ENCODE data around the gene POLR3H. TPM values are rescaled to one million over a fixed set of nuclear protein-coding genes. Genes with fewer than 3 reads are reported as not detected.

The POLR3H gene
- polyA plus RNA-seq, 1 donor from 2014 or later = 28.0 TPM

GRCh38 chr22:41504397-41504796 is 39.9 kb downstream of the POLR3H start:
- Histone ChIP-seq H3K79me2 (replicated peaks; ENCODE audit: insufficient read depth, low read length) (no peaks in the 10 kb centered on the region), H3K4me3 (ENCODE audit: low read length) (no peak overlapping the region), H3K9ac (ENCODE audit: low read length) (no peak overlapping the region), H3K36me3 (ENCODE audit: insufficient read depth, low read length) (no peaks in the 10 kb centered on the region), H3K27me3 (ENCODE audit: insufficient read depth, low read depth, low read length) (no peaks in the 10 kb centered on the region), H4K20me1 (ENCODE audit: insufficient read depth) (no peaks in the 10 kb centered on the region), H3K27ac (ENCODE audit: low read length) (no peak overlapping the region), H3K9me3 (ENCODE audit: low read length) (no peaks in the 10 kb centered on the region), H2AFZ (ENCODE audit: low read depth, low read length) (no peak overlapping the region), H3F3A (ENCODE audit: insufficient read depth, low read length, poor library complexity, severe bottlenecking) (no peaks in the 10 kb centered on the region), H3K4me2 (ENCODE audit: low read length) (no peak overlapping the region), H3K9me2 (ENCODE audit: insufficient read depth, low read length) (no peaks in the 10 kb centered on the region)
- TF ChIP-seq CTCF (IDR thresholded peaks at IDR 0.05; ENCODE audit: poor library complexity, severe bottlenecking) (no peak), REST (IDR thresholded peaks at IDR 0.05; ENCODE audit: borderline replicate concordance) (no peak), MXI1 (conservative IDR thresholded peaks at IDR 0.05; ENCODE audit: poor library complexity, severe bottlenecking) (no peak), EZH2 (IDR thresholded peaks at IDR 0.05; ENCODE audit: borderline replicate concordance, insufficient read depth, low read length, poor library complexity, severe bottlenecking) (no peak), RAD21 (conservative IDR thresholded peaks at IDR 0.05) (no peak), POLR2AphosphoS5 (IDR thresholded peaks at IDR 0.05) (no peak), SMC3 (conservative IDR thresholded peaks at IDR 0.05; ENCODE audit: poor library complexity) (no peak), TAF1 (IDR thresholded peaks at IDR 0.05; ENCODE audit: low read depth) (no peak), EP300 (conservative IDR thresholded peaks at IDR 0.05; ENCODE audit: poor library complexity, severe bottlenecking) (no peak)

- no peaks in the 10 kb centered on the region for H3F3A ChIP-seq (ENCODE audit: insufficient read depth, low read length, poor library complexity, severe bottlenecking)
- no peaks in the 10 kb centered on the region for H3K36me3 ChIP-seq (ENCODE audit: insufficient read depth, low read length)
- H4K20me1 ChIP-seq (ENCODE audit: insufficient read depth) = no peaks in the 10 kb centered on the region
- H3K9ac ChIP-seq (ENCODE audit: low read length) = no peak overlapping the region
- no peaks in the 10 kb centered on the region for H3K9me2 ChIP-seq (ENCODE audit: insufficient read depth, low read length)
- no peaks in the 10 kb centered on the region for H3K27me3 ChIP-seq (ENCODE audit: insufficient read depth, low read depth, low read length)
- no peak overlapping the region for H3K4me3 ChIP-seq (ENCODE audit: low read length)
- no peak overlapping the region for H3K4me2 ChIP-seq (ENCODE audit: low read length)
- H2AFZ ChIP-seq (ENCODE audit: low read depth, low read length) = no peak overlapping the region
- no peaks in the 10 kb centered on the region for H3K9me3 ChIP-seq (ENCODE audit: low read length)
- TF ChIP-seq RAD21 (conservative IDR thresholded peaks at IDR 0.05) = peak; percentile 60
- no peak for TF ChIP-seq EP300 (conservative IDR thresholded peaks at IDR 0.05; ENCODE audit: poor library complexity, severe bottlenecking)
- TF ChIP-seq EZH2 (IDR thresholded peaks at IDR 0.05; ENCODE audit: borderline replicate concordance, insufficient read depth, low read length, poor library complexity, severe bottlenecking) = no peak
- TF ChIP-seq SMC3 (conservative IDR thresholded peaks at IDR 0.05; ENCODE audit: poor library complexity) = peak; percentile 58
- TF ChIP-seq CTCF (IDR thresholded peaks at IDR 0.05; ENCODE audit: poor library complexity, severe bottlenecking) = peak; percentile 56
- TF ChIP-seq MXI1 (conservative IDR thresholded peaks at IDR 0.05; ENCODE audit: poor library complexity, severe bottlenecking) = no peak
- no peak for TF ChIP-seq POLR2AphosphoS5 (IDR thresholded peaks at IDR 0.05)
- TF ChIP-seq TAF1 (IDR thresholded peaks at IDR 0.05; ENCODE audit: low read depth) = no peak
- no peak for TF ChIP-seq REST (IDR thresholded peaks at IDR 0.05; ENCODE audit: borderline replicate concordance)
- no peak overlapping the region for H3K27ac ChIP-seq (ENCODE audit: low read length)
- H3K79me2 ChIP-seq (replicated peaks; ENCODE audit: insufficient read depth, low read length) = no peaks in the 10 kb centered on the region
Measured at GRCh38 chr22:41501209-41501608, 43.1 kb downstream of the POLR3H start.

Data from neural cell (in vitro differentiated cells).